IPS-NIHi7 (cell line): ENCODE results near the gene BCR.
"Not testable (repeated sequence)": the region's sequence is repeated elsewhere in the genome, so short reads cannot be mapped to it uniquely, and the experiment has no call there.

Experiments used
- DNase-seq: peaks from one replicate; pipeline ENCODE4 v3.0.0; 2012; ENCODE audit warnings: mixed read lengths; ENCODE audit errors: extremely low spot score

The BCR gene

GRCh38 chr22:23289851-23290724, 109.8 kb downstream of the BCR start:
- DNase-seq: peak; percentile 92

GRCh38 chr22:23291806-23292452, 111.6 kb downstream of the BCR start:
- no peak for DNase-seq

- DNase-seq: no peak
Observed at GRCh38 chr22:23292453-23293350, 112.4 kb downstream of the BCR start.

GRCh38 chr22:23293720-23294119, 113.4 kb downstream of the BCR start:
- DNase-seq: no peak

GRCh38 chr22:23294221-23294620, 113.9 kb downstream of the BCR start:
- DNase-seq: no peak

GRCh38 chr22:23300476-23300875, 120.2 kb downstream of the BCR start:
- no peak for DNase-seq

GRCh38 chr22:23301591-23301990, 121.3 kb downstream of the BCR start:
- DNase-seq: no peak

GRCh38 chr22:23302171-23303002, 122.1 kb downstream of the BCR start:
- no peak for DNase-seq

GRCh38 chr22:23305321-23305910, 125.1 kb downstream of the BCR start:
- DNase-seq: no peak

- DNase-seq: no peak
Observed at GRCh38 chr22:23305922-23306374, 125.6 kb downstream of the BCR start.

- DNase-seq: no peak
Observed at GRCh38 chr22:23306438-23306921, 126.2 kb downstream of the BCR start.

- DNase-seq: no peak
Observed at GRCh38 chr22:23306926-23307325, 126.6 kb downstream of the BCR start.

- DNase-seq: not testable (repeated sequence)
Observed at GRCh38 chr22:23307511-23307910, 127.2 kb downstream of the BCR start.

GRCh38 chr22:23309261-23309660, 129.0 kb downstream of the BCR start:
- DNase-seq: not testable (repeated sequence)

- DNase-seq: not testable (repeated sequence)
Observed at GRCh38 chr22:23310443-23311097, 130.3 kb downstream of the BCR start.

GRCh38 chr22:23311635-23312420, 131.5 kb downstream of the BCR start:
- not testable (repeated sequence) for DNase-seq

- DNase-seq: no peak
Observed at GRCh38 chr22:23313791-23314567, 133.7 kb downstream of the BCR start.

- peak; percentile 80 for DNase-seq
Observed at GRCh38 chr22:23315341-23315917, 135.1 kb downstream of the BCR start.
